Activated naive CD4-positive, alpha-beta T cell treated with Interleukin-2 at 50 U/mL for 16 hours (primary cell): ENCODE results near the gene PRPF19.

Experiments
- DNase-seq: peaks from one replicate; pipeline ENCODE4 v3.0.0-alpha.2; 2020

Gene PRPF19

GRCh38 chr11:60906132-60906972, at the start of gene PRPF19:
TSS of gene PRPF19 (minus strand) at chr11:60906585. CDS start at chr11:60906382, 203 bp downstream.
- peak; percentile 99 for DNase-seq

DNA sequence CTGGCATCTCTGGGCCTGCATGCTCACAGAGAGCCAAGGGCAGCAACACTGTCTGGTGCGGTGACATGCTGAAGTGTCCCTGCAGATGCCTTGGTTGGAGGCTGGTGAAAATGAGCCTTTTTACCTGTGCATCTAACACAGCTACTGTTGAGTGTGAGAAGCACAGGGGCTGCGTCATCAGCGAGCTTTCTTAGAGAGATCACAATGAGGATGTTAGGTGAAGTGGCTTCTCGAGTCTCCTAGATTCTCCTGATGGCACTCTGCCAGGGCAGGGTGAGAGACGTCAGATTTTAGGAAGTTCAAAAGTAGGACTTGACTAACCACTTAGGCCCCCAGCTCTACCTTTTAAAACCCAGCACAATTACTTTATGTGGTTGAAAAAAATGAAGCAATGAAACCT, 49.2 kb upstream of the PRPF19 start:
- no peak for DNase-seq

GRCh38 chr11:60954421-60954820, 48.0 kb upstream of the PRPF19 start:
- no peak for DNase-seq

- no peak for DNase-seq
These were observed 47.4 kb upstream of the PRPF19 start for GRCh38 chr11:60953781-60954180.

DNA sequence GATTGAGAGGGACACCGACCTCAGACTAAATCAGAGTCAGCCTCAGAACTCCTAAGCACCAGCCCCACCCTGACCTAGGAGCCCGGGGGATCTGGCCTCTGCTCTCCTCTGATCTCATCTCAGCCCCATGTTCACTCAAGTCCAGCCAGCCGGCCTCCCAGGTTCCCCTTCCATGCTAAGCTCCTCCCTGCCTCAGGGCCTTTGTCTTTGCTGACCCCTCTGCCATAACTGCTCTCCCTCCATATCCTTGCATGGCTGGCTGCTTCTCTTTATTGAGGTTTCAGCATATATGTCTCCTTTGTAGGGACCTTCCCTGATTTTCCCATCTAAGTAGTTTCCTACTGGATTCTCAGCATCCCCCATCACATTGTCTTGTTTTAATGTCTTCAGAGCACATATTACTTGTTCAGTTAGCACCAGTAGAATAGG, 46.4 kb upstream of the PRPF19 start:
- no peak for DNase-seq

GRCh38 chr11:60951904-60952741, 45.7 kb upstream of the PRPF19 start, which contains the start of gene SLC15A3:
TSS of gene SLC15A3 (minus strand) at chr11:60952176. CDS start at chr11:60951551, 625 bp downstream.
- peak; percentile 15 for DNase-seq

- no peak for DNase-seq
These were observed 45.2 kb upstream of the PRPF19 start for GRCh38 chr11:60951606-60951903.

- peak; percentile 26 for DNase-seq
These were observed 44.7 kb upstream of the PRPF19 start for GRCh38 chr11:60950933-60951605.

DNA sequence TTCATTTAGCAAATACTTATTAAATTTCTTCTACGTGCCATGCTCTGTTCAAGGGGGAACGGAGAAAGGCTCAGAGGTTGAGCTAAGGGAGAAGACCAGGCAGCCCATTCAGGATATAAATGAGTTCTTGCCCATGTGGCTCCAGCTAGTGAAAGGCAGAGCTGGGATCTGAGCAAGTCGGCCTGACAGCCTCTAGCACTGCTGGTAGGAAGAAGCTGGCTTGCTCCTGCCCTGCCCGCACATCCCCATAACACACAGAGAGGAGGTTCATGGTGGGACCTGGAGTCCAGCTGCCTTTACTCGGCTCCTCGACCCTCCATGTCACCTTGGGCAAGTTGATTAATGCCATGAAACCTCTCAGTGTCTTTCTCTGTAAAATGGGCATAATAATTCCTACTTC, 43.6 kb upstream of the PRPF19 start:
- no peak for DNase-seq

GRCh38 chr11:60948250-60948649, 41.9 kb upstream of the PRPF19 start:
- no peak for DNase-seq

DNA sequence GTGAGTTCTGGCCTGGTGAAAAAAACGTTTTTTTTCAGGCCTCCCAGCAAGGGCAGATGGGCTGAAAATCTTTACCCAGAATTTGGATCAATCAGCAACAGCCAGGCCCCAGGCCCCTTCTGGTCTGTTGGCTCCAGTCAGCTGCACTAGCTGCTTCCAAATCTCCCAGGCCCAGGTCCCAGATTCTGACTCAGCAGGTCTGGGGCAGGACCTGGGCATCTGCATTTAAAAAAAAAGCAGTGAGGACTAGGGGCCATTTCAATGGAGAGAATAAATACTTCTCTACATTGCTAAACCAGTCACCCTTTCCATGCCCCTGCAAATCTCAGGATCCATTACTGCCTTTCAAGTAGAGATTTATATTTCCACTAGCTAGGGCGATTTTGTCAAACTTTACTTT, 41.3 kb upstream of the PRPF19 start:
- DNase-seq, result no peak

DNA sequence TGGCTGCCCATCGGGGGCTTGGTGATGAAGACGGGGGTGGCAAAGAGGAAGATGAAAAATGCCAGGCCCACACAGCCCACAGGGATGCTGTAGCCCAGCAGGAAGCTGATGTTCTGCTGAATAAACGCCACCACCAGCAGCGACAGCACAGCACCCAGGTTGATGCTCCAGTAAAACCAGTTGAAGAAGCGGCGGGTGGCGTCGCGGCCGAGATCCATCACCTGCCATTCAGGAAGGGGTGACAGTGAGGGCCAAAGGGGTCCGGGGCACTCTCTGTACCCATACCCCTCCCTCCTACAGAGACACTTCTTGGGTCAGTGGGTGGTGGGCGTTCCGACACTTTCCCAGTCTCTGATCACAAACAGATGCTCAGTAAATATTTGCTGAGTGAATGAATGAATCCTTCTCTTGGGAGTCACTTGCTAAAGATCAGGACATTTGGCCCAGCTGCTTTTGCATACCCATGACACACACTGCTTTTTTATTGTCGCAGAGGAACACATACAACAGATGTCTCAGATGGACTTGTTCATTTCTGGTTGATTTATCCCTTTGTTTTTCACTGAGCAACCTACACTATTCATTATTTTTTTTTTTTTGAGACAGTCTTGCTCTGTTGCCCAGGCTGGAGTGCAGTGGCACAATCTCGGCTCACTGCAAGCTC, 40.3 kb upstream of the PRPF19 start:
- no peak for DNase-seq

DNA sequence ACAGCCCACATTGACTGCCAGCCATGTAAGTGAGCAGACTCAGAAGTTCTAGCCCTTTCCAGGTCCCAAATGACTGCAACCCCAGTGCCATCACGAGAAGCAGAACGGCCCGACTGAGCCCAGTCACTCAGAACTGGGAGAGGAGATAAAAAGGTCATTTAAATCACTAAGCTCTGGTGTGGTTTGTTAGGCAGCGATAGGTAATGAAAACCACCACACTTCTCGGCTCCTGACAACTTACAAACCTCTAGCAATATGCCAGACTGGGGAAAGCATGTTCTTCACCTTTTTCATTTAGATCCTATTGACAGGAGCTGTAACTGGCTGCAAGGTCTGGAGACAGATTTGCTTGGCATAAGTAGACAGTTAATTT, 38.9 kb upstream of the PRPF19 start:
- no peak for DNase-seq

GRCh38 chr11:60944490-60945294, 38.3 kb upstream of the PRPF19 start:
- DNase-seq, result no peak

DNA sequence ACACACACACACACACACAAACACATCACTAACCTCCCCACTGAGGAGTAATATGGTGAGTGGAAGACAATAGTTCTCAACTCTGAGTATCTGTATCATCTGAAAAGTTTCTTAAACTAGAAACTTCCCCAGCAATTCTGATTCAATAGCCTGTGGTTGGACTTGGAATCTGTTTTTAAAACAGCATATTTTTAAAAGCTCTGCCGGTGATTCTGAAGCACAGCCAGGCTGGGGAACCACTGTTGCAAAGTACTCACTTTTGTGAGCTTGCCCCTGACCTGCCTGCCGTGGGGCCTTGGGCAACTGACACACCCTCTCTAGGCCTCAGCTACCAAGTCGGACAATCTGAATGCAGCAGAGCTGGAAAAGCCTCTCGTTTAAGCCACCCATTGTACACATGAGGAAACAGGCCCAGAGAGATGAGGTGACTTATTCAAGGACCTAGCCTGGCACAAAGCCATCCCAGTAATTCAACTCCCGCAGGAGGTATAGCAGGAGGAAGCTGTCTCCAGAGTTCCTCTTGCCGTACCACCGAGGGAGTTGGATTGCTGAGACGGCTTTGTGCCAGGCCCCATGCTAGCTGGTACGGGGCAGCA, 36.7 kb upstream of the PRPF19 start:
- no peak for DNase-seq

- no peak for DNase-seq
These were observed 35.8 kb upstream of the PRPF19 start for GRCh38 chr11:60942219-60942618.

DNA sequence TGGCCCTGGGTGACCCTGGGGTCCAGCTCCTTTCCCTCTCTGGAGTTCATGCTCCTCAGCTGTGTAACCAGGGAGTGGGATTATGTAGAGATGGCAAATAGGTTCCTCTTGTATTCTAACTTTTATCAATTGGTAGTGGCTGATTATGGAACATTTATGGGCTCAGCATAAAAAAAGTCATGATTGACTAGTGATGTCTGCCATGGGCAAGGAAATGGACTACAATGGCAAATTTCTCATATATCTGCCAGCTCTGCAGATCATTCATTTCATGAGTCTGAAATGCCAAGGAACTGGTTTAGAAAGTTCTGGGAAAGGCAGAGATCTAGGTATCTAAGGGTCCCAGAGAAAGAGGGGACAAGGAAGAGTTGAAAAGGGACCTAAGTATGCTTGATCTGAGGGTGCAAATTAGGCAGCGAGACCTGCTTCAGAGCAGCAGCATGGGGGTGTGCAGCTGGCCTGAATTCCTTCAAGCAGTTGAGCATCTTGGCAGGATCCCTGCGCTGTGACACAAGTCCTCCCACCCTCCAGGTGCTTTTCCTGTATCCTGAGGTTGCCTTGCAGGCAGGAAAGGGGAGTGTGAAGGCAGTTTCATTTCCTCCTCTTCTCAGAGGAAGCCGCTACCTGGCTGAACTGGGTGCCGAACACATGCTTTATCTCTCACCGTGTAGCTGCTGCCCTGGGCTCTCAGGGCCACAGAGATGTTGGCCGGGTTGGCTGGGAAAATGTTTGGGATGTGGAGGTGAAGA, 35.2 kb upstream of the PRPF19 start:
- no peak for DNase-seq

DNA sequence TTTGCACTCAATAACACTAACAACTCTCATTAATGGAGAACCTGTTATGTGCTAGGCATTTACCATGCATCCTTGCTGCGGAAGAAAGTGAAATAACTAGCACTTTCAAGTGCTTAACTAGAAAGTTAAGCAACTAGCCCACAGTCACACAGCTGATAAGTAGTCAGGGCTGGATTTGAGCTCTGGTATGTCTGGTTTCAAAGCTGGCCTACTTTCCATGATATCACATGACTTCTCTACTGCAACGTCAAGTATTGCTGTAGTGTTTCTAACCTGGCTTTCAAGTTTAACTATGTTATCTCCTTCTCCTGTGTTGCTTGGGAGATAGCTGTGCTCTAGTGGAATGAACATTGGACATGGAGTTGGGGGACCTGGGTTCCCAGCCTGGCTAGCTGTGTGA, 33.5 kb upstream of the PRPF19 start:
- no peak for DNase-seq

GRCh38 chr11:60939301-60939700, 32.9 kb upstream of the PRPF19 start:
- no peak for DNase-seq

DNA sequence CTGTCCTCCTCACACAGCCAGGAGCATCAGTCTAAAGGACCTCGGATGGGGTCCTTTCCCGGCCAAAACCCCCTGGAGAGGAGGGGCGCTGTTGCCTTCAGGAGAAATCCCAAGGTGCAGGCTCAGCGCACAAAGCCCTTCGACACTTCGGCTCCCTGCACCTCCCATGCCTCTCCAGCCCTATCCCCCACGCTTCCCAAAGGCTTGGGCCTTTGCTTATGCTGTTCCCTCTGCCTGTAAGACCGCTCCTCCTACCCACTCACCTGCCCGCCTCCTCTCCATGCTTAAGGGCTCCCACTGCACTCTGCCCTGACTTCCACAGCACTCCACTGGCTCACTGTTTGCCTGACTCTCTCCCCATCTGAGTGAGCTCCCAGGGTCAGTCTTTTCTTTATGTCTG, 32.1 kb upstream of the PRPF19 start:
- no peak for DNase-seq

DNA sequence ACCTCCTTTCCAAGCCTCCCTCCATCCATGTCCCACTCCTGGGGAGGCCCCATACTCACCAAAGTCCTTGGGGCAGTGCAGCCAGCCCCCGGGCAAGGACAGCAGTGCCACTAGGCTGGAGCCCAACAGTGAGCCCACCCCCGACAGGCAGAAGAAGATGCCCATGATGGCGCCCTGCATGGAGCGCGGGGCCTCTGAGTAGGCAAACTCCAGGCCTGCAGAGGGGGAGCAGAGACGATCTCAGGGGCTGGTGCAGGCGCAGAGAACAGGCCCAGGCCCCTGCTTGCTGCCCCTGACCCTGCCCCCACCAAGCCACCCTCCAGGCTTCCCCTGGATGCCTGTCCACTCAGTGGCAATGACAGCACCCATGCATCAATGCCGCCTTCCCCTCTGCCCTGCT, 31.4 kb upstream of the PRPF19 start:
- no peak for DNase-seq
